Activated CD4-positive, alpha-beta T cell treated with anti-CD3 and anti-CD28 coated beads, Interleukin-2, amount 50 U/mL, for 1 hour (primary cell): ENCODE results near the gene PRSS21.

Experiments used
- DNase-seq: peaks from one replicate; pipeline ENCODE4 v3.0.0-alpha.2; 2020

The PRSS21 gene

GRCh38 chr16:2808181-2808580, 8.9 kb upstream of the PRSS21 start:
- DNase-seq = no peak

- DNase-seq = no peak
Measured at GRCh38 chr16:2809149-2809760, 7.8 kb upstream of the PRSS21 start.

- no peak for DNase-seq
Measured at GRCh38 chr16:2810651-2811050, 6.4 kb upstream of the PRSS21 start.

GRCh38 chr16:2811703-2812471, 5.2 kb upstream of the PRSS21 start:
- DNase-seq = no peak

- no peak for DNase-seq
Measured at GRCh38 chr16:2813771-2814221, 3.2 kb upstream of the PRSS21 start.

GRCh38 chr16:2814551-2815298, 2.3 kb upstream of the PRSS21 start:
- DNase-seq = no peak

- DNase-seq = no peak
Measured at GRCh38 chr16:2815299-2815771, 1.7 kb upstream of the PRSS21 start.

GRCh38 chr16:2817340-2818271, 569 bp downstream of the PRSS21 start:
- no peak for DNase-seq

GRCh38 chr16:2818272-2818876, 1.3 kb downstream of the PRSS21 start:
- DNase-seq = no peak

- no peak for DNase-seq
Measured at GRCh38 chr16:2819179-2819938, 2.3 kb downstream of the PRSS21 start.

GRCh38 chr16:2819939-2820835, 3.1 kb downstream of the PRSS21 start:
- DNase-seq = no peak

- DNase-seq = no peak
Measured at GRCh38 chr16:2820836-2821486, 3.9 kb downstream of the PRSS21 start.

GRCh38 chr16:2821487-2822157, 4.6 kb downstream of the PRSS21 start:
- DNase-seq = no peak

- no peak for DNase-seq
Measured at GRCh38 chr16:2822158-2822495, 5.1 kb downstream of the PRSS21 start.

GRCh38 chr16:2822496-2822895, 5.5 kb downstream of the PRSS21 start:
- DNase-seq = no peak

GRCh38 chr16:2824626-2825025, 7.6 kb downstream of the PRSS21 start:
- no peak for DNase-seq

- DNase-seq = no peak
Measured at GRCh38 chr16:2825049-2825742, 8.2 kb downstream of the PRSS21 start.

- DNase-seq = no peak
Measured at GRCh38 chr16:2825906-2826305, 8.9 kb downstream of the PRSS21 start.
